K562 (cell line): ENCODE data around the gene OVOL1. TPM values are rescaled to one million over a fixed set of nuclear protein-coding genes. Genes with fewer than 3 reads are reported as not detected.

Source experiments
- ATAC-seq: fragments of 200-7000 bp; cut with Tn5 transposase; 3 replicates; pipeline ENCODE4 v1.9.1; 2020; ENCODE audit warnings: moderate library complexity
- BruUV-seq: library from RNA; stranded (reverse); fragments of 400-500 nt; replicated peaks from 2 replicates; lab custom pipeline; 2021; lab: Mats Ljungman, UMichigan
- CTCF ChIA-PET: fragments of 300-600 bp; formaldehyde crosslinking; extraction: SDS; loops from one replicate; lab custom pipeline; 2021; ENCODE audit warnings: low intra/inter-chr PET ratio; lab: Yijun Ruan, JAX
- POLR2A ChIA-PET: fragments of 300-600, 350-650 bp; sonication (Branson Sonifier 250); formaldehyde crosslinking; extraction: SDS; loops from one replicate; lab custom pipeline; 2021; ENCODE audit warnings: antibody characterized with exemption, inconsistent platforms; lab: Yijun Ruan, JAX
- DNase-seq, 4 experiments: peaks; one replicate each; pipeline versions ENCODE4 v3.0.0 to v3.0.0-alpha.2; 2011 to 2018; ENCODE audit warnings: low spot score in 3 of 4, mixed read lengths in 3 of 4; ENCODE audit errors: extremely low read depth in 1 of 4
- FAIRE-seq: peaks from 2 replicates; lab custom pipeline; 2011; peaks lifted over from hg19 to GRCh38; lab: Jason Lieb, UNC
- H2AFZ ChIP-seq: 2 replicates; pipeline ENCODE4 v1.6.0; 2011; ENCODE audit warnings: low read depth, low read length, control low read depth, inconsistent platforms
- H3K27ac ChIP-seq: fragments of 200-600 bp; 3 replicates; pipeline ENCODE4 v1.8.0; 2011; ENCODE audit warnings: low read depth, mild to moderate bottlenecking, control low read depth, inconsistent platforms, low read length, moderate library complexity, mixed read lengths; ENCODE audit errors: extremely low read depth
- H3K27me3 ChIP-seq, 2 experiments: fragments of 300-600 bp in 1 of 2; 2 replicates in 1 of 2; 3 replicates in 1 of 2; pipeline versions ENCODE4 v1.6.0 to v1.8.0; 2011; ENCODE audit warnings: inconsistent platforms in 2 of 2, low read length in 2 of 2, mild to moderate bottlenecking in 1 of 2, mixed read lengths in 1 of 2, moderate library complexity in 1 of 2; ENCODE audit not compliant: control insufficient read depth in 2 of 2, insufficient read depth in 2 of 2
- H3K36me3 ChIP-seq: fragments of 300-600 bp; 3 replicates; pipeline ENCODE4 v1.8.0; 2011; ENCODE audit warnings: mild to moderate bottlenecking, low read length, inconsistent platforms; ENCODE audit not compliant: control insufficient read depth, insufficient read depth
- H3K4me1 ChIP-seq, 2 experiments: fragments of 200-600 bp in 1 of 2; replicated peaks in 1 of 2; 2 replicates in 1 of 2; 3 replicates in 1 of 2; pipeline versions ENCODE4 v1.5.1 to v1.8.0; 2011; ENCODE audit warnings: inconsistent platforms in 2 of 2, low read length in 2 of 2, mild to moderate bottlenecking in 1 of 2, mixed read lengths in 1 of 2, moderate library complexity in 1 of 2; ENCODE audit not compliant: control insufficient read depth in 2 of 2, insufficient read depth in 2 of 2
- H3K4me2 ChIP-seq: 2 replicates; pipeline ENCODE4 v1.6.1; 2011; ENCODE audit warnings: low read length, control low read depth, inconsistent platforms, mixed read lengths; ENCODE audit not compliant: insufficient read depth
- H3K4me3 ChIP-seq: fragments of 200-600 bp; sonication (generic), shearing (Covaris generic); 2 replicates; pipeline ENCODE4 v1.5.1; 2016; ENCODE audit warnings: control low read depth, inconsistent platforms
- H3K79me2 ChIP-seq: fragments of 200-600 bp; 3 replicates; pipeline ENCODE4 v1.8.0; 2011; ENCODE audit warnings: low read length, inconsistent platforms; ENCODE audit not compliant: control insufficient read depth, insufficient read depth
- H3K9ac ChIP-seq, 2 experiments: 2 replicates each; pipeline versions ENCODE4 v1.6.0 to v1.6.1; 2011; ENCODE audit warnings: low read depth in 2 of 2, low read length in 2 of 2, control low read depth in 1 of 2, inconsistent platforms in 1 of 2, mild to moderate bottlenecking in 1 of 2, mixed read lengths in 1 of 2; ENCODE audit not compliant: insufficient read depth in 1 of 2
- H3K9me1 ChIP-seq: one replicate; pipeline ENCODE4 v1.6.0; 2011; ENCODE audit warnings: inconsistent platforms, mild to moderate bottlenecking, low read length, moderate library complexity; ENCODE audit not compliant: control insufficient read depth, insufficient read depth
- H3K9me3 ChIP-seq: replicated peaks from 2 replicates; pipeline ENCODE4 v1.5.1; 2011; ENCODE audit warnings: low read depth, low read length, inconsistent platforms; ENCODE audit not compliant: control insufficient read depth, insufficient read depth
- H4K20me1 ChIP-seq: replicated peaks from 2 replicates; pipeline ENCODE4 v1.6.1; 2011; ENCODE audit warnings: low read length, inconsistent platforms, mixed read lengths; ENCODE audit not compliant: control insufficient read depth, insufficient read depth
- BDP1 ChIP-seq: IDR thresholded peaks from 3 replicates; pipeline ENCODE4 v1.6.1; 2011; ENCODE audit not compliant: insufficient read length, insufficient read depth
- L3MBTL2 ChIP-seq: fragments of 450-650 bp; IDR thresholded peaks from 2 replicates; pipeline ENCODE4 v1.6.1; 2016; ENCODE audit warnings: mild to moderate bottlenecking, moderate library complexity
- LARP7 ChIP-seq: fragments of 450-650 bp; IDR thresholded peaks from 2 replicates; pipeline ENCODE4 v1.6.1; 2016
- LCOR ChIP-seq: sonication (generic); formaldehyde crosslinking; IDR thresholded peaks from 2 replicates; pipeline ENCODE4 v1.8.0; 2022; ENCODE audit warnings: mild to moderate bottlenecking, missing genetic modification reagents
- NONO ChIP-seq, 2 experiments: fragments of 200-400 bp in 1 of 2; fragments of 450-650 bp in 1 of 2; formaldehyde crosslinking in 1 of 2; IDR thresholded peaks; 2 replicates each; pipeline ENCODE4 v1.6.1; 2017; ENCODE audit warnings: low read depth in 2 of 2, mild to moderate bottlenecking in 2 of 2, moderate library complexity in 2 of 2, low read length in 1 of 2
- POLR2AphosphoS5 ChIP-seq: IDR thresholded peaks from 2 replicates; pipeline ENCODE4 v1.6.1; 2011; ENCODE audit warnings: mild to moderate bottlenecking, low read depth, low read length, moderate library complexity; ENCODE audit not compliant: control insufficient read depth, insufficient read depth
- RCOR1 ChIP-seq, 2 experiments: IDR thresholded peaks; 2 replicates each; pipeline ENCODE4 v1.6.1; 2012; ENCODE audit warnings: low read depth in 2 of 2, low read length in 2 of 2, borderline replicate concordance in 1 of 2, improper control_type of control experiment in 1 of 2
- SAFB ChIP-seq: fragments of 200-400 bp; formaldehyde crosslinking; IDR thresholded peaks from 2 replicates; pipeline ENCODE4 v1.6.1; 2017; ENCODE audit warnings: low read depth, low read length, borderline replicate concordance
- SIRT6 ChIP-seq: IDR thresholded peaks from one replicate; pipeline ENCODE4 v1.6.1; 2012; ENCODE audit warnings: low read depth, mild to moderate bottlenecking, control low read depth, inconsistent platforms, low read length, moderate library complexity
- SP2 ChIP-seq: IDR thresholded peaks from 2 replicates; pipeline ENCODE4 v1.6.1; 2011; ENCODE audit warnings: mild to moderate bottlenecking, low read depth, low read length, moderate library complexity; ENCODE audit not compliant: poor library complexity, severe bottlenecking; ENCODE audit errors: extremely low read depth
- SREBF1 ChIP-seq: fragments of 150-350 bp; IDR thresholded peaks from 2 replicates; pipeline ENCODE4 v1.6.1; 2014; ENCODE audit warnings: antibody characterized with exemption, low read depth, low read length, borderline replicate concordance
- TAL1 ChIP-seq: fragments of 450-650 bp; IDR thresholded peaks from 2 replicates; pipeline ENCODE4 v1.6.1; 2016; ENCODE audit warnings: mild to moderate bottlenecking
- ZNF384 ChIP-seq: IDR thresholded peaks from 2 replicates; pipeline ENCODE4 v1.6.1; 2012; ENCODE audit warnings: low read depth, low read length, improper control_type of control experiment
- WGBS: fragments of 100-300 bp; shearing (Covaris generic); methylation state at CpG from one replicate; pipeline ENCODE4 v1.1.6; 2016; ENCODE audit warnings: low coverage, mixed read lengths; ENCODE audit not compliant: insufficient coverage; ENCODE audit errors: missing lambda C conversion rate; 5-methylcytosine and 5-hydroxymethylcytosine counted together
- in situ Hi-C: fragments of 300-500 bp; cut with MboI; formaldehyde crosslinking; loops from 4 replicates; pipeline ENCODE4 v1.15.0; 2018; ENCODE audit warnings: inconsistent platforms, mixed read lengths
- intact Hi-C: fragments of 100-400 bp; cut with micrococcal nuclease; formaldehyde crosslinking; loops from 2 replicates; pipeline ENCODE4 v1.14.2; 2022
- polyA plus RNA-seq, 8 experiments: library from polyadenylated mRNA; depleted of rRNA in 4 of 8; stranded (reverse) in 5 of 8; unstranded in 3 of 8; fragments of >200 nt; fragmentation: Nextera tagmentation in 2 of 8; fragmentation: Illumina TruSeq in 1 of 8; extraction: Ambion mirVana in 2 of 8; extraction: Trizol in 1 of 8; gene quantifications; 2 replicates each; pipeline versions ENCODE4 v1.2.1 to v1.2.3, GENCODE V29; 2011 to 2014; ENCODE audit warnings: inconsistent platforms in 1 of 8, missing spikeins in 1 of 8
- total RNA-seq, 7 experiments: library from RNA; depleted of rRNA in 6 of 7; stranded (reverse); fragments of >200 nt in 6 of 7; fragmentation: Illumina TruSeq in 2 of 7; extraction: Trizol in 2 of 7; gene quantifications; 2 replicates each; pipeline versions ENCODE4 v1.2.1 to v1.2.3, GENCODE V29; 2011 to 2021; ENCODE audit warnings: low replicate concordance in 1 of 7
- TF ChIP-seq, protein P1 (sequence below), 2 experiments: IDR thresholded peaks; 2 replicates each; pipeline ENCODE4 v1.6.1; 2011; ENCODE audit warnings: borderline replicate concordance in 1 of 2, control low read depth in 1 of 2, low read depth in 1 of 2, low read length in 1 of 2, mild to moderate bottlenecking in 1 of 2, mixed read lengths in 1 of 2, moderate library complexity in 1 of 2; ENCODE audit not compliant: insufficient read depth in 1 of 2, insufficient read length in 1 of 2, poor library complexity in 1 of 2, severe bottlenecking in 1 of 2; ENCODE audit errors: extremely low read depth in 1 of 2
- TF ChIP-seq, protein P2 (sequence below), 2 experiments: fragments of 200-800 bp in 1 of 2; sonication (Bioruptor generic) in 1 of 2; sonication (generic) in 1 of 2; formaldehyde crosslinking in 1 of 2; IDR thresholded peaks in 1 of 2; conservative IDR thresholded peaks in 1 of 2; 2 replicates each; pipeline versions ENCODE4 v1.5.0 to v1.6.1; 2016 to 2020; ENCODE audit warnings: missing compliant biosample characterization in 1 of 2, missing genetic modification characterization in 1 of 2, missing genetic modification reagents in 1 of 2

Gene OVOL1
- total and polyA plus RNA-seq, 9 of the 15 experiments (the other 6 are each of a cell fraction or from before 2014, with no cell fraction given), result 0.09 TPM; not detected in 8

DNA sequence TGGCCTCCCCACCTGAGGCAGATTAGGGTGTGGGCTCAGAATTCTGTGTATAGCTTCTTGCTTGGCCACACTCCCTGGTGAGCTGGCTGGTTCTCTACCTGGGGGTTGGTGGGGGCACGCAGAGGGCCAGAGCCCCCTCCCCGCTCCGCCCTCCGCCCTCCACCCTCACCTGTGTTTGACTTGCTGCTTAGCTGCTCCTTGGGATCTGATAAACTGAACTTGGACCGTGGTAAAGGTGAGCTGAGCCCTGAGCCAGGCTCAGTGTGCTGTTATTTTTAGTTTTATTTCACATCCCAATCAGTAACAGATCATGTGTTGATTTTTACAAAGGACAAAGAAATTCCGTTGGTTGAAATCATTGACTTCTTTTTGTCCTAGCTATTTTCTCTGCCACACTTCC is 2.0 kb downstream of the OVOL1 start:
- Histone ChIP-seq H3K9me1 (no peaks in the 10 kb centered on the region), H2AFZ (no peak overlapping the region), H3K4me1 (peaks cover 0 to 43% of the 10 kb centered on the region in 2 experiments; a peak in 2 of 5 replicates), H3K9me3 (no peaks in the 10 kb centered on the region), H4K20me1 (peaks cover 17% of the 10 kb centered on the region; the same call in 1 of the 2 replicates), H3K4me2 (no peak overlapping the region), H3K4me3 (no peak overlapping the region), H3K27ac (no peak overlapping the region), H3K27me3 (peaks cover 43 to 58% of the 10 kb centered on the region in 2 experiments), H3K36me3 (no peaks in the 10 kb centered on the region), H3K9ac (no peak overlapping the region), H3K79me2 (no peaks in the 10 kb centered on the region)
- ChIA-PET POLR2A (interaction anchor here (1.2 to 2.2 kb wide), 6 partner anchors 9 to 110 kb away, joined by 3 to 17 read pairs (median 4); partner anchors contain the start of gene AP5B1), CTCF (no interaction called here)
- FAIRE-seq, result no peak
- intact Hi-C loops (loop anchor here (10.0 kb wide), 1 partner anchor 196 kb away; no protein-coding TSS in a partner anchor), in situ Hi-C loops (no loop called here)
- ATAC-seq, result no peak
- TF ChIP-seq SP2 (no peak), LARP7 (no peak), SAFB (no peak), BDP1 (no peak), L3MBTL2 (no peak), TAL1 (no peak), RCOR1 (IDR thresholded peaks at IDR 0.05; ENCODE audit: borderline replicate concordance in 1 of 2, low read depth in 2 of 2, low read length in 2 of 2) (no peak), POLR2AphosphoS5 (no peak), LCOR (CRISPR knock-in tag) (no peak), SREBF1 (no peak), ZNF384 (no peak), SIRT6 (no peak), NONO (IDR thresholded peaks at IDR 0.05; ENCODE audit: low read depth in 2 of 2, low read length in 1 of 2) (no peak)
- TF ChIP-seq, protein P1, sequence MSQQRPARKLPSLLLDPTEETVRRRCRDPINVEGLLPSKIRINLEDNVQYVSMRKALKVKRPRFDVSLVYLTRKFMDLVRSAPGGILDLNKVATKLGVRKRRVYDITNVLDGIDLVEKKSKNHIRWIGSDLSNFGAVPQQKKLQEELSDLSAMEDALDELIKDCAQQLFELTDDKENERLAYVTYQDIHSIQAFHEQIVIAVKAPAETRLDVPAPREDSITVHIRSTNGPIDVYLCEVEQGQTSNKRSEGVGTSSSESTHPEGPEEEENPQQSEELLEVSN (IDR thresholded peaks at IDR 0.05; ENCODE audit: borderline replicate concordance in 1 of 2, extremely low read depth in 1 of 2, insufficient read depth in 1 of 2, insufficient read length in 1 of 2, low read depth in 1 of 2, low read length in 1 of 2, poor library complexity in 1 of 2, severe bottlenecking in 1 of 2), result no peak
- TF ChIP-seq, protein P2, sequence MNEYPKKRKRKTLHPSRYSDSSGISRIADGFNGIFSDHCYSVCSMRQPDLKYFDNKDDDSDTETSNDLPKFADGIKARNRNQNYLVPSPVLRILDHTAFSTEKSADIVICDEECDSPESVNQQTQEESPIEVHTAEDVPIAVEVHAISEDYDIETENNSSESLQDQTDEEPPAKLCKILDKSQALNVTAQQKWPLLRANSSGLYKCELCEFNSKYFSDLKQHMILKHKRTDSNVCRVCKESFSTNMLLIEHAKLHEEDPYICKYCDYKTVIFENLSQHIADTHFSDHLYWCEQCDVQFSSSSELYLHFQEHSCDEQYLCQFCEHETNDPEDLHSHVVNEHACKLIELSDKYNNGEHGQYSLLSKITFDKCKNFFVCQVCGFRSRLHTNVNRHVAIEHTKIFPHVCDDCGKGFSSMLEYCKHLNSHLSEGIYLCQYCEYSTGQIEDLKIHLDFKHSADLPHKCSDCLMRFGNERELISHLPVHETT (CRISPR knock-in tag; conservative IDR thresholded peaks at IDR 0.05 in 1 of 2, IDR thresholded peaks at IDR 0.05 in 1 of 2), result no peak
- BruUV-seq, result no TSS peak
- no peak for DNase-seq
- 34% methylated on average over 6 of the region's 6 CpGs for WGBS
